ENCODE data around the gene NFATC4. TPM values are rescaled to one million over a fixed set of nuclear protein-coding genes. Genes with fewer than 3 reads are reported as not detected.
"Not testable (repeated sequence)": the region's sequence is repeated elsewhere in the genome, so short reads cannot be mapped to it uniquely, and the experiment has no call there.

NFATC4 gene
- total RNA-seq, 1 experiment from 2014 or later = 14.6 TPM

GRCh38 chr14:24378981-24379906 lies 11.3 kb downstream of the NFATC4 start:
- H3K36me3 ChIP-seq = peaks cover 7% of the 10 kb centered on the region

GRCh38 chr14:24379907-24380730 lies 12.1 kb downstream of the NFATC4 start:
- Histone ChIP-seq H3K9me3 (replicated peaks) (no peaks in the 10 kb centered on the region), H3K4me3 (no peak overlapping the region), H3K36me3 (peaks cover 4% of the 10 kb centered on the region; the same call in 1 of the 2 replicates), H3K4me1 (replicated peaks) (no peaks in the 10 kb centered on the region), H3K27ac (no peak overlapping the region), H3K27me3 (replicated peaks) (no peaks in the 10 kb centered on the region)
- no peak for DNase-seq (ENCODE audit: low read depth in 1 of 2, low spot score in 2 of 2)

More at GRCh38 chr14:24378981-24379906, 11.3 kb downstream of the NFATC4 start:
- Histone ChIP-seq H3K27ac (no peak overlapping the region), H3K4me3 (no peak overlapping the region), H3K9me3 (replicated peaks) (no peaks in the 10 kb centered on the region), H3K4me1 (replicated peaks) (no peaks in the 10 kb centered on the region), H3K27me3 (replicated peaks) (no peaks in the 10 kb centered on the region)
- no peak for DNase-seq (ENCODE audit: low read depth in 1 of 2, low spot score in 2 of 2)

- Histone ChIP-seq H3K36me3 (peaks cover 4% of the 10 kb centered on the region; the same call in 1 of the 2 replicates), H3K27ac (no peak overlapping the region), H3K4me1 (replicated peaks) (no peaks in the 10 kb centered on the region), H3K4me3 (no peak overlapping the region), H3K9me3 (replicated peaks) (no peaks in the 10 kb centered on the region), H3K27me3 (replicated peaks) (no peaks in the 10 kb centered on the region)
- no peak for DNase-seq (ENCODE audit: low read depth in 1 of 2, low spot score in 2 of 2)
Measured at GRCh38 chr14:24381363-24382063, 13.5 kb downstream of the NFATC4 start.

- H3K4me3 ChIP-seq = no peak overlapping the region
- no peaks in the 10 kb centered on the region for H3K9me3 ChIP-seq (replicated peaks)
- peaks cover 4% of the 10 kb centered on the region; the same call in 1 of the 2 replicates for H3K36me3 ChIP-seq
- DNase-seq (ENCODE audit: low read depth in 1 of 2, low spot score in 2 of 2) = no peak
- H3K27ac ChIP-seq = no peak overlapping the region
- H3K4me1 ChIP-seq (replicated peaks) = no peaks in the 10 kb centered on the region
- H3K27me3 ChIP-seq (replicated peaks) = no peaks in the 10 kb centered on the region
Measured at GRCh38 chr14:24382064-24382371, 14.0 kb downstream of the NFATC4 start.

GRCh38 chr14:24384169-24384568 lies 16.2 kb downstream of the NFATC4 start:
- no peaks in the 10 kb centered on the region for H3K27me3 ChIP-seq (replicated peaks)
- no peak overlapping the region for H3K27ac ChIP-seq
- peaks cover 10% of the 10 kb centered on the region for H3K4me1 ChIP-seq (replicated peaks)
- DNase-seq (ENCODE audit: low read depth in 1 of 2, low spot score in 2 of 2) = no peak
- no peaks in the 10 kb centered on the region for H3K36me3 ChIP-seq
- no peaks in the 10 kb centered on the region for H3K9me3 ChIP-seq (replicated peaks)
- no peak overlapping the region for H3K4me3 ChIP-seq

GRCh38 chr14:24385524-24385923 lies 17.5 kb downstream of the NFATC4 start:
- H3K27me3 ChIP-seq (replicated peaks) = no peaks in the 10 kb centered on the region
- no peaks in the 10 kb centered on the region for H3K36me3 ChIP-seq
- no peaks in the 10 kb centered on the region for H3K9me3 ChIP-seq (replicated peaks)
- peaks cover 12% of the 10 kb centered on the region for H3K4me1 ChIP-seq (replicated peaks)
- DNase-seq (ENCODE audit: low read depth in 1 of 2, low spot score in 2 of 2) = no peak
- H3K27ac ChIP-seq = no peak overlapping the region
- no peak overlapping the region for H3K4me3 ChIP-seq

GRCh38 chr14:24387009-24387345 lies 19.0 kb downstream of the NFATC4 start:
- Histone ChIP-seq H3K36me3 (no peaks in the 10 kb centered on the region), H3K4me3 (no peak overlapping the region), H3K4me1 (replicated peaks) (peaks cover 12% of the 10 kb centered on the region), H3K27me3 (replicated peaks) (no peaks in the 10 kb centered on the region), H3K9me3 (replicated peaks) (no peaks in the 10 kb centered on the region), H3K27ac (no peak overlapping the region)
- DNase-seq (ENCODE audit: low read depth in 1 of 2, low spot score in 2 of 2) = no peak

GRCh38 chr14:24387579-24387978 lies 19.6 kb downstream of the NFATC4 start:
- not testable (repeated sequence) for H3K9me3 ChIP-seq (replicated peaks); H3K27ac ChIP-seq; DNase-seq (ENCODE audit: low read depth in 1 of 2, low spot score in 2 of 2); H3K27me3 ChIP-seq (replicated peaks); H3K36me3 ChIP-seq; H3K4me3 ChIP-seq
- peaks cover 18% of the 10 kb centered on the region for H3K4me1 ChIP-seq (replicated peaks)

- Histone ChIP-seq H3K4me3 (no peak overlapping the region), H3K27me3 (replicated peaks) (no peaks in the 10 kb centered on the region), H3K9me3 (replicated peaks) (no peaks in the 10 kb centered on the region), H3K4me1 (replicated peaks) (peaks cover 18% of the 10 kb centered on the region), H3K27ac (peak overlapping the region; percentile 45; the same call in 1 of the 2 replicates), H3K36me3 (no peaks in the 10 kb centered on the region)
- DNase-seq (ENCODE audit: low read depth in 1 of 2, low spot score in 2 of 2) = no peak
Measured at GRCh38 chr14:24388474-24389179, 20.6 kb downstream of the NFATC4 start.

- Histone ChIP-seq H3K36me3 (no peaks in the 10 kb centered on the region), H3K27ac (peak overlapping the region; percentile 45; the same call in 1 of the 2 replicates), H3K27me3 (replicated peaks) (no peaks in the 10 kb centered on the region), H3K4me3 (no peak overlapping the region), H3K9me3 (replicated peaks) (no peaks in the 10 kb centered on the region), H3K4me1 (replicated peaks) (peaks cover 18% of the 10 kb centered on the region)
- peak; percentile 67 to 76 for DNase-seq (ENCODE audit: low read depth in 1 of 2, low spot score in 2 of 2)
Measured at GRCh38 chr14:24389226-24389848, 21.4 kb downstream of the NFATC4 start.

- no peaks in the 10 kb centered on the region for H3K36me3 ChIP-seq
Measured at GRCh38 chr14:24390701-24391468, 22.9 kb downstream of the NFATC4 start.

GRCh38 chr14:24392325-24393091 lies 24.5 kb downstream of the NFATC4 start:
- H3K27me3 ChIP-seq (replicated peaks) = no peaks in the 10 kb centered on the region
- peaks cover 18% of the 10 kb centered on the region for H3K4me1 ChIP-seq (replicated peaks)
- no peak for DNase-seq (ENCODE audit: low read depth in 1 of 2, low spot score in 2 of 2)
- H3K4me3 ChIP-seq = no peak overlapping the region
- no peak overlapping the region for H3K27ac ChIP-seq
- no peaks in the 10 kb centered on the region for H3K9me3 ChIP-seq (replicated peaks)
- H3K36me3 ChIP-seq = no peaks in the 10 kb centered on the region

More at GRCh38 chr14:24390701-24391468, 22.9 kb downstream of the NFATC4 start:
- peaks cover 18% of the 10 kb centered on the region for H3K4me1 ChIP-seq (replicated peaks)
- H3K27ac ChIP-seq = no peak overlapping the region
- no peak for DNase-seq (ENCODE audit: low read depth in 1 of 2, low spot score in 2 of 2)
- no peaks in the 10 kb centered on the region for H3K9me3 ChIP-seq (replicated peaks)
- no peak overlapping the region for H3K4me3 ChIP-seq
- H3K27me3 ChIP-seq (replicated peaks) = no peaks in the 10 kb centered on the region

Measured in SJSA1 (cell line).